ENCODE results near the gene EXD3. TPM values are rescaled to one million over a fixed set of nuclear protein-coding genes. Genes with fewer than 3 reads are reported as not detected.
A peak's percentile ranks its signal among the peaks of the same experiment; 100 is the strongest.

Gene EXD3
- total and polyA plus RNA-seq, 9 of the 15 experiments (the other 6 are each of a cell fraction or from before 2014, with no cell fraction given), result 0.29 to 12.5 (median 3.9) TPM

DNA sequence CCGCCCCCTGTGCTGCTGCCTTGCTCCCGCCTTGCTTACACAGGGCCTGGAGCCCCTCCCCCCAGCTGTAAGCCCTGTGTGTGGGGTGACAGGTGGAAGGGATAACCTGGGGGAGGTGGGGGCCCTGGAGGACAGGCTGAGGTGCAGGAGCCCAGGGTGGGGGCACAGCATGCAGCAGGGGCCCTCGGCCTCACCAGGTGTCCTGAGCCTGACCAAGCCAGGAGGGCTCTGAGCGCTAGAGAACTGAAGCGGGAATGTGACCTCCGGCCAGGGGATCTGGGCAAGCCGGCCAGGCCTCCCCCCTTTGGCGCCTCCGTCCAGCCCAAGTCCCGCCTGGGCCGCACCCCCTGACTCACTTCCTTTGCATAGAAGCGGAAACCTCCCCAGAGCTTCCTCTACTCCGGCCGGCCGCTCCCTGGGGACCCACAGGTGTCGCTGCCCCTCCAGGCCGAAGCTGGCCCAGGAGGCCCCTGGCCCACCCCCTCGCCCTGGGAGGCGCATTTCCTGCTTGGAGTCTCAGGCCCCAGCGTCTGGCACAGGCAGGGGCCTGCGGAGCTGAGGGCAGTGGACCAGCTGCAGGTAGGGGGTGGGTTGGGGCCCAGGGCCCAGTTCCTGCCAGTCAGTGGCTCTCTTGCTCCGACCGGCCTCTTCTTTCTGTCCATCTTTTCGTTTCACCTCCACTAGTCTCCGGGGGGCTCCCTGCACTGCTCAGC, 145.5 kb downstream of the EXD3 start, which contains the start of gene TOR4A (continued):
- TF ChIP-seq GATA2 (CRISPR knock-in tag; IDR thresholded peaks at IDR 0.05) (no peak), KDM1A (IDR thresholded peaks at IDR 0.05) (no peak), TSC22D4 (tag; IDR thresholded peaks at IDR 0.05) (no peak), CREBBP (IDR thresholded peaks at IDR 0.05; ENCODE audit: low read depth, low read length) (no peak), MECOM (CRISPR knock-in tag; IDR thresholded peaks at IDR 0.05) (no peak), PURB (CRISPR knock-in tag; IDR thresholded peaks at IDR 0.05; ENCODE audit: low read depth) (no peak), ZNF696 (CRISPR knock-in tag; conservative IDR thresholded peaks at IDR 0.05) (no peak), C11orf30 (IDR thresholded peaks at IDR 0.05; ENCODE audit: low read depth) (no peak; the same call in 1 of the 2 replicates), COPS2 (conservative IDR thresholded peaks at IDR 0.05) (no peak), DACH1 (IDR thresholded peaks at IDR 0.05; ENCODE audit: partially characterized antibody) (peak; percentile 21), HNRNPK (IDR thresholded peaks at IDR 0.05; ENCODE audit: low read depth, low read length, poor library complexity, severe bottlenecking) (no peak), TBP (optimal IDR thresholded peaks at IDR 0.05; ENCODE audit: low read depth, low read length) (peak; percentile 77), TAL1 (IDR thresholded peaks at IDR 0.05) (no peak), NCOA6 (IDR thresholded peaks at IDR 0.05) (no peak), PHF8 (IDR thresholded peaks at IDR 0.05; ENCODE audit: borderline replicate concordance, low read length) (peak; percentile 58; the same call in 1 of the 2 replicates), ELF4 (CRISPR knock-in tag; IDR thresholded peaks at IDR 0.05) (no peak), ZSCAN32 (CRISPR knock-in tag; IDR thresholded peaks at IDR 0.05) (no peak), ZNF444 (CRISPR knock-in tag; IDR thresholded peaks at IDR 0.05) (no peak), L3MBTL2 (IDR thresholded peaks at IDR 0.05) (no peak; the same call in 1 of the 2 replicates), SREBF1 (IDR thresholded peaks at IDR 0.05; ENCODE audit: borderline replicate concordance, low read depth, low read length) (0 out of 2 replicates have a peak, but pooled peaks have one; percentile 15)
- TF ChIP-seq, protein P1, sequence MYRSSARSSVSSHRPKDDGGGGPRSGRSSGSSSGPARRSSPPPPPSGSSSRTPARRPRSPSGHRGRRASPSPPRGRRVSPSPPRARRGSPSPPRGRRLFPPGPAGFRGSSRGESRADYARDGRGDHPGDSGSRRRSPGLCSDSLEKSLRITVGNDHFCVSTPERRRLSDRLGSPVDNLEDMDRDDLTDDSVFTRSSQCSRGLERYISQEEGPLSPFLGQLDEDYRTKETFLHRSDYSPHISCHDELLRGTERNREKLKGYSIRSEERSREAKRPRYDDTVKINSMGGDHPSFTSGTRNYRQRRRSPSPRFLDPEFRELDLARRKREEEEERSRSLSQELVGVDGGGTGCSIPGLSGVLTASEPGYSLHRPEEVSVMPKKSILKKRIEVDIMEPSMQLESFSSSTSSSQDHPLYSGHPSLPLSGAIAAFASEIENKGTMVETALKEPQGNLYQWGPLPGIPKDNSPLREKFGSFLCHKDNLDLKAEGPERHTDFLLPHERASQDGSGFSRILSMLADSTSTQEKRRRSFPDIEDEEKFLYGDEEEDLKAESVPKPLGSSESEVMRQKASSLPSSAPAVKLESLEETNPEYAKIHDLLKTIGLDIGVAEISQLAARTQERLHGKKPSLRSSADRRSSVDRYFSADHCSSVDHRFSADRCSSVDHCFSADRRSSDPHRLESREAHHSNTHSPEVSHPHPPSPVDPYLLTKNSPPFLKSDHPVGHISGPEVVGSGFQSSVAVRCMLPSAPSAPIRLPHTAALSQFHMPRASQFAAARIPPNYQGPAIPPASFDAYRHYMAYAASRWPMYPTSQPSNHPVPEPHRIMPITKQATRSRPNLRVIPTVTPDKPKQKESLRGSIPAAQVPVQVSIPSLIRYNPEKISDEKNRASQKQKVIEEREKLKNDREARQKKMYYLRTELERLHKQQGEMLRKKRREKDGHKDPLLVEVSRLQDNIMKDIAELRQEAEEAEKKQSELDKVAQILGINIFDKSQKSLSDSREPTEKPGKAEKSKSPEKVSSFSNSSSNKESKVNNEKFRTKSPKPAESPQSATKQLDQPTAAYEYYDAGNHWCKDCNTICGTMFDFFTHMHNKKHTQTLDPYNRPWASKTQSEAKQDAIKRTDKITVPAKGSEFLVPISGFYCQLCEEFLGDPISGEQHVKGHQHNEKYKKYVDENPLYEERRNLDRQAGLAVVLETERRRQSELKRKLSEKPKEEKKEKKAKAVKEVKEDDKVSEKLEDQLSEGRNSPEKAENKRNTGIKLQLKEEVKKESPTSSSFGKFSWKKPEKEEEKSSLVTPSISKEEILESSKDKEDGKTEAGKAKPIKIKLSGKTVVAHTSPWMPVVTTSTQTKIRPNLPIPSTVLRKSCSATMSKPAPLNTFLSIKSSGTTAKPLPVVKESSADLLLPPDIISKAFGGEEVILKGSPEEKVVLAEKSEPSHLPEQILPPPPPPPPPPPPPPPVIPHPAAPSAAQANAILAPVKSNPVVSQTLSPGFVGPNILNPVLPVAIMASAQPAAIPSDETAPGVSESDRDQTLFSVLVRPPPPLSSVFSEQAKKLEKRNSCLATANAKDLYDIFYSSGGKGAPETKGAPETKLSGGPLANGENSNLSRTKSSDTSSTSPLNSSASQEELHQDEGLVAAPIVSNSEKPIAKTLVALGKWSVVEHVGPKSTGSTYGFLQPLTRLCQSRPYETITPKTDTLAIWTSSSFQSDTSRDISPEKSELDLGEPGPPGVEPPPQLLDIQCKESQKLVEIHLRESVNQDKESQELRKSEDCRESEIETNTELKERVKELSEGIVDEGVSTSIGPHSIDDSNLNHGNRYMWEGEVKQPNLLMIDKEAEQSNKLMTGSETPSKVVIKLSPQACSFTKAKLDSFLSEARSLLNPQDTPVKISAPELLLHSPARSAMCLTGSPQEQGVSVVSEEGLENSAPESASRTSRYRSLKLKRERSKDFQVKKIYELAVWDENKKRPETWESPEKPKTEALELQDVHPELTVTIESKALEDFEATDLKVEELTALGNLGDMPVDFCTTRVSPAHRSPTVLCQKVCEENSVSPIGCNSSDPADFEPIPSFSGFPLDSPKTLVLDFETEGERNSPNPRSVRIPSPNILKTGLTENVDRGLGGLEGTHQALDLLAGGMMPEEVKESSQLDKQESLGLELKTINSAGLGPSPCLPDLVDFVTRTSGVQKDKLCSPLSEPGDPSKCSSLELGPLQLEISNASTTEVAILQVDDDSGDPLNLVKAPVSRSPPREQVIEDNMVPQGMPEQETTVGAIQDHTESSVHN (IDR thresholded peaks at IDR 0.05; ENCODE audit: borderline replicate concordance in 1 of 2, low read depth in 1 of 2), result peak in 1 of 2 experiments; percentile 55; a peak in 1 of 4 replicates
- TF ChIP-seq, protein P2, sequence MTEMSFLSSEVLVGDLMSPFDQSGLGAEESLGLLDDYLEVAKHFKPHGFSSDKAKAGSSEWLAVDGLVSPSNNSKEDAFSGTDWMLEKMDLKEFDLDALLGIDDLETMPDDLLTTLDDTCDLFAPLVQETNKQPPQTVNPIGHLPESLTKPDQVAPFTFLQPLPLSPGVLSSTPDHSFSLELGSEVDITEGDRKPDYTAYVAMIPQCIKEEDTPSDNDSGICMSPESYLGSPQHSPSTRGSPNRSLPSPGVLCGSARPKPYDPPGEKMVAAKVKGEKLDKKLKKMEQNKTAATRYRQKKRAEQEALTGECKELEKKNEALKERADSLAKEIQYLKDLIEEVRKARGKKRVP (CRISPR knock-in tag; IDR thresholded peaks at IDR 0.05), result no peak
